ENCODE measurements around the gene USPL1. TPM values are rescaled to one million over a fixed set of nuclear protein-coding genes. Genes with fewer than 3 reads are reported as not detected.

USPL1 gene
- total RNA-seq, 1 donor from 2014 or later = 42.5 TPM

DNA sequence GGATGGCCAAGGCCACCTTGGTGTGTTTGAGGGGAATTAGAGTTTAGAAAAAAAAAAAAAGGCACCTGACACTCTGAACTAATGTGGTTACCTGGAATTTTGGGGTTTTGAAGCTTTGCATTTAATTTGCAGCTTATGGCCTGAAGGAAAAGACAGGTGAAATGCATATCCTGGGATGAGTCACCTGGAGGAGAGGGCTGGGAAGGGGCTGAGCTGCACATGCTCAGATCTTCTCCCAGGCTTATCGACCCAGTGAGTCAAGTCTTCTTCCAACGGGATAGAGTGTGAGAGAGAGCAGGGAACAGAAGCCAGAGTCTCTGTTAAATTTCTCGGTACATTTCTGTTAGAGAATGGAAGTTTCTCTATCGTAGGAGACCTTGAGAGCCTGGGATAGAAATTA is 88.0 kb downstream of the USPL1 start:
- no peak overlapping the region for H3K4me3 ChIP-seq
- no peak overlapping the region for H3K9ac ChIP-seq
- H3K27ac ChIP-seq = no peak overlapping the region
- no peaks in the 10 kb centered on the region for H3K36me3 Mint-ChIP-seq
- H3K36me3 ChIP-seq = no peaks in the 10 kb centered on the region
- H4K20me1 ChIP-seq (ENCODE audit: low read depth) = no peaks in the 10 kb centered on the region
- TF ChIP-seq EZH2 (IDR thresholded peaks at IDR 0.05) (no peak), EZH2phosphoT487 (IDR thresholded peaks at IDR 0.05) (no peak)
- TF ChIP-seq, protein P1, sequence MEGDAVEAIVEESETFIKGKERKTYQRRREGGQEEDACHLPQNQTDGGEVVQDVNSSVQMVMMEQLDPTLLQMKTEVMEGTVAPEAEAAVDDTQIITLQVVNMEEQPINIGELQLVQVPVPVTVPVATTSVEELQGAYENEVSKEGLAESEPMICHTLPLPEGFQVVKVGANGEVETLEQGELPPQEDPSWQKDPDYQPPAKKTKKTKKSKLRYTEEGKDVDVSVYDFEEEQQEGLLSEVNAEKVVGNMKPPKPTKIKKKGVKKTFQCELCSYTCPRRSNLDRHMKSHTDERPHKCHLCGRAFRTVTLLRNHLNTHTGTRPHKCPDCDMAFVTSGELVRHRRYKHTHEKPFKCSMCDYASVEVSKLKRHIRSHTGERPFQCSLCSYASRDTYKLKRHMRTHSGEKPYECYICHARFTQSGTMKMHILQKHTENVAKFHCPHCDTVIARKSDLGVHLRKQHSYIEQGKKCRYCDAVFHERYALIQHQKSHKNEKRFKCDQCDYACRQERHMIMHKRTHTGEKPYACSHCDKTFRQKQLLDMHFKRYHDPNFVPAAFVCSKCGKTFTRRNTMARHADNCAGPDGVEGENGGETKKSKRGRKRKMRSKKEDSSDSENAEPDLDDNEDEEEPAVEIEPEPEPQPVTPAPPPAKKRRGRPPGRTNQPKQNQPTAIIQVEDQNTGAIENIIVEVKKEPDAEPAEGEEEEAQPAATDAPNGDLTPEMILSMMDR (IDR thresholded peaks at IDR 0.05) = no peak
- H3K27ac Mint-ChIP-seq = no peak overlapping the region
- DNase-seq (ENCODE audit: low spot score) = no peak
- H3K4me1 Mint-ChIP-seq = peaks cover 5% of the 10 kb centered on the region
- H3K4me1 ChIP-seq = no peaks in the 10 kb centered on the region
- H3F3A ChIP-seq (ENCODE audit: low read depth) = no peaks in the 10 kb centered on the region
- H3K9me3 ChIP-seq (ENCODE audit: low read depth) = no peaks in the 10 kb centered on the region
- no peaks in the 10 kb centered on the region for H3K79me2 ChIP-seq (ENCODE audit: low read depth)
- no peaks in the 10 kb centered on the region for H3K27me3 ChIP-seq
- H3K27me3 Mint-ChIP-seq (ENCODE audit: insufficient read depth, low read depth) = peaks cover 4% of the 10 kb centered on the region
- H3K4me2 ChIP-seq = no peak overlapping the region
- no peak overlapping the region for H3K4me3 Mint-ChIP-seq
- H2AFZ ChIP-seq (replicated peaks) = no peak overlapping the region
- no peaks in the 10 kb centered on the region for H3K9me3 Mint-ChIP-seq

DNA sequence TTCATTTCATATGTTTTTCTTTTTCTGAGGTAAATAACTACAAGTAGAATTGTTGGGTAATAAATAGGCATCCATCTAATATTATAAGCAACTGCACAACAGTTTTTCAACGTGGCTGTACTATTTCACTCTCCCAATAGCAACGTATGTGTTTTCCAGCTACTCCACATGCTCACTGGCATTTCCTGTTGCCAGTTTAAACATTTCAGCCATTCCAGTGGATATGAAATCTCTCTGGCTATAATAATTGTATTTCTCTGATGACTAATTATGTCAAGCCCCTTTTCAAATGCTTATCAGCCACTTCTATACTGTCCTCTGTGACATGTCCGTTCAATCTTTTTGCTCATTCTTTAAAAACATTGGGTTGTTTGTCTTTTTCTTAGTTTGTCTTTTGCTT is 90.8 kb downstream of the USPL1 start:
- H3K9ac ChIP-seq = no peak overlapping the region
- no peaks in the 10 kb centered on the region for H3K4me1 ChIP-seq
- Mint-ChIP-seq H3K27ac (no peak overlapping the region), H3K9me3 (no peaks in the 10 kb centered on the region), H3K36me3 (no peaks in the 10 kb centered on the region), H3K4me1 (peaks cover 8% of the 10 kb centered on the region), H3K4me3 (no peak overlapping the region), H3K27me3 (ENCODE audit: insufficient read depth, low read depth) (peaks cover 5% of the 10 kb centered on the region)
- no peak overlapping the region for H3K27ac ChIP-seq
- H3K36me3 ChIP-seq = no peaks in the 10 kb centered on the region
- no peaks in the 10 kb centered on the region for H3K79me2 ChIP-seq (ENCODE audit: low read depth)
- H3K9me3 ChIP-seq (ENCODE audit: low read depth) = no peaks in the 10 kb centered on the region
- no peaks in the 10 kb centered on the region for H3K27me3 ChIP-seq
- DNase-seq (ENCODE audit: low spot score) = no peak
- no peak overlapping the region for H3K4me3 ChIP-seq
- no peak overlapping the region for H2AFZ ChIP-seq (replicated peaks)
- no peaks in the 10 kb centered on the region for H3F3A ChIP-seq (ENCODE audit: low read depth)
- H4K20me1 ChIP-seq (ENCODE audit: low read depth) = no peaks in the 10 kb centered on the region
- no peak overlapping the region for H3K4me2 ChIP-seq
- TF ChIP-seq EZH2phosphoT487 (IDR thresholded peaks at IDR 0.05) (no peak), EZH2 (IDR thresholded peaks at IDR 0.05) (no peak)
- TF ChIP-seq, protein P1 (IDR thresholded peaks at IDR 0.05) = no peak

Small RNA genes lying within 50 kb of the gene (small RNA-seq; reads per million reads assigned to genes)
- not detected for gene RF00017

Other genes starting within 250 kb of the USPL1 start
- not detected in 2 replicates for gene UBE2L5, start 195.4 kb upstream of the USPL1 start, total RNA-seq (ENCODE audit: low replicate concordance)
- 886 and 1,493 TPM in 2 replicates for gene HMGB1, start 152.0 kb upstream of the USPL1 start, total RNA-seq (ENCODE audit: low replicate concordance)
- gene ALOX5AP, start 117.6 kb downstream of the USPL1 start, total RNA-seq (ENCODE audit: low replicate concordance) = not detected in 2 replicates